ENCODE data around the gene MS4A2. TPM values are rescaled to one million over a fixed set of nuclear protein-coding genes. Genes with fewer than 3 reads are reported as not detected.
A peak's percentile ranks its signal among the peaks of the same experiment; 100 is the strongest.
"Not testable (repeated sequence)": the region's sequence is repeated elsewhere in the genome, so short reads cannot be mapped to it uniquely, and the experiment has no call there.

MS4A2 gene
- total RNA-seq, 1 experiment from 2014 or later = not detected

DNA sequence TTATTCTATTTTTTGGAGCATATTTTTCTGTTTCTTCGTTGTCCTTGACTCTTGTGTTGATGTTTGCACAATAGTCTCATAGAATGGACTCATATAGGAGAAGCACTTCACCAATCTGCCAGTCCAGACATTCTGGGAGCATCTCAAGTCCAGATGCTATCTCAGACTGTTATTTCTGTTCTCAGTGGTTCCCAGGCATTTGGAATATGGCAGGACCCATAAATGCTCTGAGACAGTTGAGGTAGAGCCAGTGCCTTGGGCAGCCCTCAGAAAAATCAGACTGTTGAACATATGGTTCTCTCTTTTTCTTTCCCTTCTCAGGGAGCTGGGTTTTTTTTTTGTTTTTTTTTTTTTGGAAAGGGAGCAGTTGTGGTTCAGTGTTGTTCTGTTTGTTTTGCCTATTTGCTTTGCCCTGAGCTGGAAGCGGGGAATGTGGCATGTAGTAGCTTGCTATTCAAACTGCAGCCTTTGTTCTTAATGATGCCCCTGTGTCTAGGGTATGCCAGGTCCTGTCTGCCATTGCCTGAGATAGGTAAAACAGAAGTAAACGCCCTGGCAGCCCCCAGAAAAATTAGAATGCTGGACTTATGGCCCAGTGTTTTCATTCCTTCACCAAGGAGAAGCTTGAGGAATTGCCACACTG, 3.7 kb upstream of the MS4A2 start:
- H3K4me3 ChIP-seq (ENCODE audit: insufficient read depth, low read depth, low read length) = no peak overlapping the region
- no peak for DNase-seq
- no peaks in the 10 kb centered on the region for H3K27me3 ChIP-seq (ENCODE audit: control insufficient read depth, insufficient read depth, low read length)
- H3K36me3 ChIP-seq (replicated peaks; ENCODE audit: control insufficient read depth, insufficient read depth, low read length) = no peaks in the 10 kb centered on the region

DNA sequence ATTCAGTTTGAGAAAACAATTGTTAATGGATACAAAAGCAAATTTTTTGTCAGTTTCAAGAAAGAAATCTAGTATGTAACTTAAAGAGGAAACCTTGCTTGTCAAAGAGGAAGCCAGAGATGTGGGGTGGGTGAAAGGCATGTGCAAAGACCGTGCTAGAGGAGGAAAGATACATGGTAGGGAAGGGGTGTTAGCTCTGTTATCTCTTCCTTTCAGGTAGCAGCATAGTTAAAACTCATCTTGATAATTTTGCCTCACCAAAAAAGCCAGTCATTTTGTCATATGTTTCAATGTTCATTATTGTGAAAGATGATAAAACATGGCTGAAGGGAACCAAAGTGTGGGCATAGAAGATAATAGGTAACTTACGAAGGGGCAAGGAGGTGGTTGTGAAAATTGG, 2.6 kb upstream of the MS4A2 start:
- no peak overlapping the region for H3K4me3 ChIP-seq (ENCODE audit: insufficient read depth, low read depth, low read length)
- no peaks in the 10 kb centered on the region for H3K36me3 ChIP-seq (replicated peaks; ENCODE audit: control insufficient read depth, insufficient read depth, low read length)
- no peak for DNase-seq
- no peaks in the 10 kb centered on the region for H3K27me3 ChIP-seq (ENCODE audit: control insufficient read depth, insufficient read depth, low read length)

DNA sequence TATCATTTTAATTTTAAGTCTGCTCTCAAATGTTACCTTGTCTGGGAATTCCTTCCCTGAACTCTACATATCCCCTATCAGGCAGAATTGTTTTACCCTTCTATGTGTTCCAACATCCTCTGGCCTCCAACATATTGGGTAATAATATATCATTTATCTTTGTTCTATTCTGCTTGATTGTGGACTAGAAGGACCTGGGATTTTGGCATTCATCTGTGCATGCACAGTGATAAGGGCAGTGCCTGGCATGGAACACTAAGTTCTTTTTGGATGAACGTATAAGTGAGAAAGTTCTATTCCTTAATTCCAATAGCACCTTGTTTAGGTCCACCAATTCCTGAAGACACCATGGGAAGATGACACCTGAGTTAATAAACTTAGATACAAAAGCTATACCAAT, 1.2 kb upstream of the MS4A2 start:
- Histone ChIP-seq H3K4me3 (ENCODE audit: insufficient read depth, low read depth, low read length) (no peak overlapping the region), H3K27me3 (ENCODE audit: control insufficient read depth, insufficient read depth, low read length) (no peaks in the 10 kb centered on the region)
- DNase-seq = no peak

GRCh38 chr11:60095477-60096120, 7.1 kb downstream of the MS4A2 start:
- Histone ChIP-seq H3K4me3 (ENCODE audit: insufficient read depth, low read depth, low read length) (no peak overlapping the region), H3K36me3 (replicated peaks; ENCODE audit: control insufficient read depth, insufficient read depth, low read length) (no peaks in the 10 kb centered on the region), H3K27me3 (ENCODE audit: control insufficient read depth, insufficient read depth, low read length) (no peaks in the 10 kb centered on the region)
- no peak for DNase-seq

More for the DNA sequence above, 1.2 kb upstream of the MS4A2 start:
- H3K36me3 ChIP-seq (replicated peaks; ENCODE audit: control insufficient read depth, insufficient read depth, low read length) = no peaks in the 10 kb centered on the region

- Histone ChIP-seq H3K4me3 (ENCODE audit: insufficient read depth, low read depth, low read length) (no peak overlapping the region), H3K36me3 (replicated peaks; ENCODE audit: control insufficient read depth, insufficient read depth, low read length) (no peaks in the 10 kb centered on the region), H3K27me3 (ENCODE audit: control insufficient read depth, insufficient read depth, low read length) (no peaks in the 10 kb centered on the region)
- DNase-seq = no peak
Observed at GRCh38 chr11:60097189-60097588, 8.7 kb downstream of the MS4A2 start.

- Histone ChIP-seq H3K27me3 (ENCODE audit: control insufficient read depth, insufficient read depth, low read length) (no peaks in the 10 kb centered on the region), H3K36me3 (replicated peaks; ENCODE audit: control insufficient read depth, insufficient read depth, low read length) (no peaks in the 10 kb centered on the region), H3K4me3 (ENCODE audit: insufficient read depth, low read depth, low read length) (no peak overlapping the region)
- DNase-seq = no peak
Observed at GRCh38 chr11:60098508-60098907, 10.0 kb downstream of the MS4A2 start.

- no peak for DNase-seq
- Histone ChIP-seq H3K4me3 (ENCODE audit: insufficient read depth, low read depth, low read length) (no peak overlapping the region), H3K36me3 (replicated peaks; ENCODE audit: control insufficient read depth, insufficient read depth, low read length) (no peaks in the 10 kb centered on the region), H3K27me3 (ENCODE audit: control insufficient read depth, insufficient read depth, low read length) (no peaks in the 10 kb centered on the region)
Observed at GRCh38 chr11:60100516-60100915, 12.1 kb downstream of the MS4A2 start.

GRCh38 chr11:60101368-60101767, 12.9 kb downstream of the MS4A2 start:
- not testable (repeated sequence) for H3K27me3 ChIP-seq (ENCODE audit: control insufficient read depth, insufficient read depth, low read length); H3K4me3 ChIP-seq (ENCODE audit: insufficient read depth, low read depth, low read length); H3K36me3 ChIP-seq (replicated peaks; ENCODE audit: control insufficient read depth, insufficient read depth, low read length); DNase-seq

- not testable (repeated sequence) for DNase-seq; H3K36me3 ChIP-seq (replicated peaks; ENCODE audit: control insufficient read depth, insufficient read depth, low read length); H3K27me3 ChIP-seq (ENCODE audit: control insufficient read depth, insufficient read depth, low read length); H3K4me3 ChIP-seq (ENCODE audit: insufficient read depth, low read depth, low read length)
Observed at GRCh38 chr11:60104471-60105115, 16.1 kb downstream of the MS4A2 start.

DNA sequence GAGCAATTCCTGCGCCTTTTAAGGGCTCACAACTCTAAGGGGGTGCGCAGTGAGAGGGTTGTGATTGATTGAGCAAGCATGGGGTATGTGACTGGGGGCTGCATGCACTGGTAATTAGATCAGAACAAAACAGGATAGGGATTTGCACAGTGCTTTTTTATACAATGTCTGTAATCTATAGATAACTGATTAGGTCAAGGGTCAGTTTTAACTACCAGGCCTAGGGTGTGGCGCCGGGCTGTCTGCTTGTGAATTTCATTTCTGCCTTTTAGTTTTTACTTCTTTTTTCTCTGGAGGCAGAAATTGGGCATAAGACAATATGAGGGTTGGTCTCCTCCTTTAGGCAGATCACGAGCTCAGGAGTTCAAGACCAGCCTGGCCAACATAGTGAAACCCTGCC, 20.2 kb downstream of the MS4A2 start:
- DNase-seq; H3K36me3 ChIP-seq (replicated peaks; ENCODE audit: control insufficient read depth, insufficient read depth, low read length); H3K27me3 ChIP-seq (ENCODE audit: control insufficient read depth, insufficient read depth, low read length); H3K4me3 ChIP-seq (ENCODE audit: insufficient read depth, low read depth, low read length): not testable (repeated sequence)

DNA sequence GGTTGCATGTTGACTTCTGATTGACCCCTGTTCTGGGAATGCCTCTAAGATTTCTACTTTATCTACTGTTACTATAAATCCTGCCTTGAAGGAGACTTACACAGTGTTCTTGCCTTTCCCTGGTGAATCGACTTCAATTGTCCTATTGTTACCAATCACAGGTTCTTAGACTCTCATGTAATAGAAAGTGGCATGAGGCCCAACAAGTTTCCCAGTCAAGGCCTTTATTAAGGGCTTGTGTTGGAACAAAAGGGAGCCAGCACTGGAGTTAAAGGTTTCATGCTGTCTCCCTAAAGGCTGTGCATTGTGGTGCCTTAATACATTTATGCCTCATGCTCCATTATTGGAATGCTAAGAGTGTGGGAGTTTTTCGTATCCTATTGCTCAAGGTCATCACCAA, 23.3 kb downstream of the MS4A2 start:
- no peak for DNase-seq
- H3K4me3 ChIP-seq (ENCODE audit: insufficient read depth, low read depth, low read length) = no peak overlapping the region
- H3K36me3 ChIP-seq (replicated peaks; ENCODE audit: control insufficient read depth, insufficient read depth, low read length) = no peaks in the 10 kb centered on the region
- H3K27me3 ChIP-seq (ENCODE audit: control insufficient read depth, insufficient read depth, low read length) = no peaks in the 10 kb centered on the region

GRCh38 chr11:60116996-60117790, 28.7 kb downstream of the MS4A2 start:
- no peak overlapping the region for H3K4me3 ChIP-seq (ENCODE audit: insufficient read depth, low read depth, low read length)
- no peaks in the 10 kb centered on the region for H3K36me3 ChIP-seq (replicated peaks; ENCODE audit: control insufficient read depth, insufficient read depth, low read length)
- no peaks in the 10 kb centered on the region for H3K27me3 ChIP-seq (ENCODE audit: control insufficient read depth, insufficient read depth, low read length)
- no peak for DNase-seq

- peak; percentile 16 for DNase-seq
- no peak overlapping the region for H3K4me3 ChIP-seq (ENCODE audit: insufficient read depth, low read depth, low read length)
- H3K36me3 ChIP-seq (replicated peaks; ENCODE audit: control insufficient read depth, insufficient read depth, low read length) = no peaks in the 10 kb centered on the region
- H3K27me3 ChIP-seq (ENCODE audit: control insufficient read depth, insufficient read depth, low read length) = no peaks in the 10 kb centered on the region
Observed at GRCh38 chr11:60118338-60118737, 29.9 kb downstream of the MS4A2 start.

DNA sequence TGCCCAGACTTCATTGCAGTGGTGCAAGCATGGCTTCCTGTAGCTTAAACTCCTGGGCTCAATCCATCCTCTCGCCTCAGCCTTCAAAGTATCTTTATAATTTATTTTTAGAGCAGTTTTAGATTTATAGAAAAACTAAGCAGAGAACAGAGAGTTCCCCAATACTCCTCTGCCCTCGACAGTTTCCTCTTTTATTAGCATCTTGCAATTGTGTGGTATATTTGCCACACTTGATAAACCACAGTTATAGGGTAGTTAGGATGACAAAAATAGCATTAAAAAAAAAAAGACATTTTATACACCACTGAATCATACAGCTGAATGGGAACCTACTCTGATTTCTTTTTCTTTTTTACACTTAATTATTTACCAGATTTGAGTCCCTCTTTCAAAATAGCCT, 31.2 kb downstream of the MS4A2 start:
- DNase-seq = no peak
- H3K27me3 ChIP-seq (ENCODE audit: control insufficient read depth, insufficient read depth, low read length) = no peaks in the 10 kb centered on the region
- H3K36me3 ChIP-seq (replicated peaks; ENCODE audit: control insufficient read depth, insufficient read depth, low read length) = no peaks in the 10 kb centered on the region
- no peak overlapping the region for H3K4me3 ChIP-seq (ENCODE audit: insufficient read depth, low read depth, low read length)

- Histone ChIP-seq H3K27me3 (ENCODE audit: control insufficient read depth, insufficient read depth, low read length) (no peaks in the 10 kb centered on the region), H3K4me3 (ENCODE audit: insufficient read depth, low read depth, low read length) (no peak overlapping the region), H3K36me3 (replicated peaks; ENCODE audit: control insufficient read depth, insufficient read depth, low read length) (no peaks in the 10 kb centered on the region)
- DNase-seq = no peak
Observed at GRCh38 chr11:60121264-60121663, 32.8 kb downstream of the MS4A2 start.

Measured in H7 (cell line).